HG02884 (cell line): ENCODE data around the gene LAMA2.
"Not testable (repeated sequence)": the region's sequence is repeated elsewhere in the genome, so short reads cannot be mapped to it uniquely, and the experiment has no call there.

Experiments
- ATAC-seq: cut with Tn5 transposase; IDR thresholded peaks from one replicate; pipeline ENCODE4 v1.9.1; 2021; ENCODE audit warnings: mild to moderate bottlenecking, moderate library complexity; ENCODE audit not compliant: unreplicated experiment

LAMA2 gene

DNA sequence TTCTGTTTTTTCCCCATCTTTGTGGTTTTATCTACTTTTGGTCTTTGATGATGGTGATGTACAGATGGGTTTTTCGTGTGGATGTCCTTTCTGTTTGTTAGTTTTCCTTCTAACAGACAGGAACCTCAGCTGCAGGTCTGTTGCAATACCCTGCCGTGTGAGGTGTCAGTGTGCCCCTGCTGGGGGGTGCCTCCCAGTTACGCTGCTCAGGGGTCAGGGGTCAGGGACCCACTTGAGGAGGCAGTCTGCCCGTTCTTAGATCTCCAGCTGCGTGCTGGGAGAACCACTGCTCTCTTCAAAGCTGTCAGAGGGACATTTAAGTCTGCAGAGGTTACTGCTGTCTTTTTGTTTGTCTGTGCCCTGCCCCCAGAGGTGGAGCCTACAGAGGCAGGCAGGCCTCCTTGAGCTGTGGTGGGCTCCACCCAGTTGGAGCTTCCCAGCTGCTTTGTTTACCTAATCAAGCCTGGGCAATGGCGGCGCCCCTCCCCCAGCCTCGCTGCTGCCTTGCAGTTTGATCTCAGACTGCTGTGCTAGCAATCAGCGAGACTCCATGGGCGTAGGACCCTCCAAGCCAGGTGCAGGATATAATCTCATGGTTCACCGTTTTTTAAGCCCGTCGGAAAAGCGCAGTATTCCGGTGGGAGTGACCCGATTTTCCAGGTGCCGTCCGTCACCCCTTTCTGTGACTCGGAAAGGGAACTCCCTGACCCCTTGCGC is 289.5 kb downstream of the LAMA2 start:
- not testable (repeated sequence) for ATAC-seq

DNA sequence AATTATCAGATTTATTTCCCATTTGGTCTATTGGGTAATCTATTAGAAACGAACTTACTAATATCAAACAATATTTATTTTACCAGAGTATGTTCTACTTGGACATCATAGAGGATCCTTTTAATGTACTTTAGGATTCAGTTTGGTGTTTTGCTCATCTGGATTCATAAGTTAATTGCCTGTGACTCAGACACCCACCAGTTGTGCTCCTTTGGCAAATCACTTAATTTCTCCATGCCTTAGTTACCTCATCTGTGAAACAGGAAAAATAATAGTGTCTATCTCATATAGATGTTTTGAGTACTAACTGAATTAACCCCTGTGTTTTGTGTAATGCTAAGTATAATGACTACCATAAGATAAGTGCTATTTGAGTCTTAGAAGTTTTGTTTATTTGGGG is 292.1 kb downstream of the LAMA2 start:
- ATAC-seq, result no peak

- no peak for ATAC-seq
Observed at GRCh38 chr6:129177801-129178200, 294.9 kb downstream of the LAMA2 start.

DNA sequence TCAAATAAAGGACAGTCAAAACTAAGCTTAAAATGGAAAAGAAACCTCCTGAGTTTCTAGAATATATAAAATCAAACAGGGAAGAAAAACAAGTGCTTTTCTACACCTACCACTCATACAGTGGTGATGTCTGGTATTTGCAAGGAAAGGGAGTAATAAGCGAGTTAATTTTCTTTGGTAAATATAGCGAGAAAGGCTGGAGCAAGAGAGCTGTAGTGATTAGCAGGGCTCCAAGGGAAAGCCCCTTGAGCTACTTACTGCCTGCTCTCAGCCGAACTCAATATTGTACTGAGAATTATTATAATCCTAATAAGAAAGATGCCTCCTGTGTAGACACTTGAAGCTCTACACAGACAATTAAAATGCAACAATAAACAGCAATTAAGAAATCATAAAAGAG is 296.3 kb downstream of the LAMA2 start:
- ATAC-seq, result no peak

DNA sequence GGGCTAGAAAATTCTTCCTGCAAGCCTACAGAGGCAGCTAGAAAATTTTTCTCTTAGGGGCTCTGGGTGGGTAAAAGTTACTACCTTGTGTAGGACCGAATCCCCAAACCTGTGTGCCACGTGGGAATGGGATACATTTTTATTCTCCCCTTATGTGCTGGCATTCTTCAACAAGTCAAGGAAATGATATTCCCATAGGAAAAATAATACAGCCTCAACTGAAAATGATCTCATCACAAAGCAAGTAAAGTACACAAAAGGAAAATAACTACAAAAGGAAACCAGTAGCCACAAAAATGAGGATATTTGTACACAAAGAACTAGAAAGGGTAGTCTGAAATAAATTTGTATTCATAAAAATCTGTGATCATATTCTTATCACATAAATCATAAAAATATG is 298.1 kb downstream of the LAMA2 start:
- no peak for ATAC-seq

DNA sequence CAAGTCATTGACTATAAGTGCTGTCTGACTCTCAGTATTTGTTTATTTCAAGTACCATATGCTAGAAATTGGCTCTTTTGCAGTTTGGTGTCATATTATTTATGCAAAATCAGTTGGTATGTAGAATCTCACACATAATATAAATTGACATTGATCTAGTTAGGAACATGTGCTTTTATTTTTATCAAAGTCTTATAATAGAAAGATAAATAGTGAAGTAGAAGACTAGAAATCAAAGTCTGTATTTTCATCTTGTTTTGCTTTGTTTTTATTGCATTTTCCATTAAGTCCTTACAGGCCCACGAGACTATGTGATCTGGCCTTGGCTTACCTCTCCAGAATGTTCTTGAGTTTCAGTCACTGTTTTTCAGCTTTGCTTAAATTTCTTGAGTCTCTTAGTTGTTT is 300.3 kb downstream of the LAMA2 start:
- ATAC-seq, result no peak

DNA sequence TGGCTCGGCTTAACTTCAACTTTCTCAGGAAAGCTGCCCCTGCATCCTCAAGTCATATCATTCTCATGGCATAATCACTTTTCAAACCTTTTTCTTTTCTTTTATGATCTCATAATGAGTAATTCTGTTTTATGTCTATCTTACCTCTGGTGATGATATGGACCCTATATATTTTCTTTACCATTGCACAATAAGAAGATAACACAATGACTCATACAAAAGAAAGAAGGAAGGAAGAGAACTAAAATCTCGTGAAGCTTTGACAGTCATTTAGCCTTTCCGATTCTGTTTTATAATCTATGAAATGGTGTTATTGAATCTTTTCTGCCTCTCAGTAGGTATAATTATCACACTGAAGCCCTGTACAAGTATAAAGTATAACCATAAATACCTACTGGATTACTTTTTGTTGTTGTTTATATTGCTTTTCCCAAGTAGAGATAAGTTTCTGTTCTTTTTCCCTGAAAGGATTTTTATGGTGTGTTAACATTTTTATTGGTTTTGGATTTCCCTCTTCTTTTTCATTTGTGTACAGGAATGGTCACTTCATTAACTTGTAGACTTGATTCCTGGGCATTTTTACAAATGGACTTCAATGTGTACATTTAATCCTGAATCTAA is 300.9 kb downstream of the LAMA2 start:
- no peak for ATAC-seq

DNA sequence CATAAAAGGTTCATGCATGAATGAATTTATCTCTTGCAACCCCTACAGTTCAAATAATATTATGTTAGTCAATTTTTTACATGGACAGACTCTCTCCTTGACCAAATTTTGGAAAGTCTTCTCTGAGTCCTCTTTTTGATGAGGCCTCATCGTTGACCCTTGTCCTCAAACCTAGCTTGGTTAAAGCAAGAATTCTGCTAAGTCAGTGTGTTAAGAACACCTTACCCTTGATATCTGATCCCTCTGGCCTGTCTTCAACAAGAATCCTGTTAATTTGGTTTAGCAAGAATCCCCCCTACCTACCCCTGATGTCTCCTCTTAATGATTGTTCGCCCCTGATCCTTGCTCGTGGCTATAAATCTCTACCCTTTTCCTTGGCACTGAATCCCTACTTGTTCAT is 301.4 kb downstream of the LAMA2 start:
- no peak for ATAC-seq

- ATAC-seq, result no peak
Observed at GRCh38 chr6:129184808-129185366, 301.9 kb downstream of the LAMA2 start.

DNA sequence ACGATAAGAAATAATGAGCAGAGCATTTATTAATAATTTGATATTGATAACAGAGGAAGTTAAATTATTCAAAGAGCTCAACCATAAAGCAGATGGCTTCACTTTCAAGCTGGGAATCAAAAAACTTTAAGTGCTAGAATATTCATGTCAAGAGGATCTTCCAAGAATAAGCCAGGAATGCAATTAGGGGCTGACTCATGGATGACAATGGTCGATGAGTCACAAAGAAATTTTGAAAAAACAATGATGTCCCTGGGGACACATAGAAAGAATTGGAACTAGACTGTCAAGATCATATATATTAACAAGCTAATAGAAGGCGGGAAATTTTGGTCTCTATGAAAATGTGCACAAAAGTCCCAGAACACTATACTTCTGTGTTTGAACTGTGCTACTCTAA is 304.1 kb downstream of the LAMA2 start:
- no peak for ATAC-seq

DNA sequence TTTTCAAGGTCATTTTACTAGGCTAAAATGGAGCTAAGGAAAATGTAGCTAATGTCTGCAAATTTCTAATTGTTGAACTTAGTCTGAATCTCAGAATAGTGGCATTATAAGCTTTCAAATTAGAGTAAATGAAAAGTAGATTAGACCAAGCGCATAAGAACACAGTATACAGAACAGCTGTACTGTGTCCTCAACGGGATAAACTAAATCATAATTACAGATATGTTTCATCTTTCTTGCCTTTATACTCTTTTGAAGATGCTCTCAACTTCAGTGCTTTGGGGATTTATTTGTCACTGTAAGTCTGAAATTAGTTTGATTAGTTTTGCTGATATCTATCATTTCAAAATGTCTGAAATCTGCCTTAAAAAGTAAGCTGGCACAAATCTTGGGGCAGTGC is 305.4 kb downstream of the LAMA2 start:
- no peak for ATAC-seq

- no peak for ATAC-seq
Observed at GRCh38 chr6:129188795-129189194, 305.9 kb downstream of the LAMA2 start.

DNA sequence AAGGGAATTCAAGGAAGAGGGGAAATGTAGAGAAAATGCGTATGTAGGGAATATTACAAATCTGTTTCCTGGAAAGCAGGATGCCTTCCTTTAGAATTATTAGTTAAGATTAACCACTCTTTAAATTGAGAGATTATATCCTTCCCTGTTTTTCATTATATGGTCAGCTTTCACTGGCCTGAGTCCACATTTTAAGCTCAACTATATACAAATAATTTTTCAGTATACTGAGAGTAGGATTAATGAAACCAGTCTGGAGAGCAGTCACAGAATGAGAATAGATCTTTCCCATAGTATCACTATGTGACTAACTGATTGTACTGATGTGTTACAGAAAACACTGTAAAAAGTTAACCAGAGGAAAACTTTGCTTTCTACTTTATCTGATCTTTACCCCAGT is 306.3 kb downstream of the LAMA2 start:
- no peak for ATAC-seq

DNA sequence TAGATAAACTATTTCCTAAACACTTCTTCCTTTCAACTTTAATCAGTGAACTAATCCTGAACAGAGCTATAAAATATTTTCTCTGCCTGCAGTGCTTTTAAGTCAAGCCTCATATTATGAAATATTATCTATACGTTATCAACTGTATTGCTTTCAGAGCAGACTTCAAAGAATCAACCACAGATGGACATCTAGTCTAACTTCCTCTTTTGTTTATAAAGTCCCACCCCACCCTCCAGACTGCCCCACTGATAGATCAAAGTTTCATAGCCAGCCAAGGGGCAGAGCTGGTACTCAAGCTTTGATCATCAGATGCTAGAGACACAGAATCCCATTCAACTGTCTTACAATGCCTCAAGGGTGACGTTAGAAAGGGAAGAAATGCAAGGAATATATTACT is 308.3 kb downstream of the LAMA2 start:
- ATAC-seq, result no peak

GRCh38 chr6:129192458-129192989 is 309.6 kb downstream of the LAMA2 start:
- ATAC-seq, result no peak

DNA sequence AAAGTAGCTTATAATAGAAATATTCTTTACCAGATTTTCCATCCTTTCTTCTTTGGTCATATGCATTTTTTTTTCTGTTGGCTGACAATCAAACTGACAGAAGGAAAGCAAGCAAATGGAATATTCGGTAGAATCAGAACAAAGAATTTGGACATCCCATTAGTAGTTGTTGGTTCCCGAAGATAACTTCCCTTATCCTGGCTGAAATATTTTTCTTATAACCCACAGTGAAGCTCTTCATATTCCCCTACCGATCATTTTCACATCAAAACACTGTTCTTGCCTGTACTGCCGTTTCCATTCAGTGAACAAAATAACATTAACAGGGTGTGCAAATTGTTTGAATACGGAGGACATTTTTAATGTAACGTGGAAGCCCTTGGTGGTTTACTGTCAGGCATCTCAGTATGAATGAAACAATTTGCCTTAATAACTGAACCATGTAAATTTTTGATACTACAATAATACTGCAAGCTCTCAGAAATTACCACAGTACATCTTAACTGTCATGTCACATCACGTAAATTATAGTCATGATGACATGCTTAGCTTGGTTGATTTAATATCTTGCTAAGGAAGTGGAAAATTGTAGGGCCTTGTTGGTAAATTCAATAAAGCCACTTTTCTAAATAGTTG is 311.5 kb downstream of the LAMA2 start:
- no peak for ATAC-seq

DNA sequence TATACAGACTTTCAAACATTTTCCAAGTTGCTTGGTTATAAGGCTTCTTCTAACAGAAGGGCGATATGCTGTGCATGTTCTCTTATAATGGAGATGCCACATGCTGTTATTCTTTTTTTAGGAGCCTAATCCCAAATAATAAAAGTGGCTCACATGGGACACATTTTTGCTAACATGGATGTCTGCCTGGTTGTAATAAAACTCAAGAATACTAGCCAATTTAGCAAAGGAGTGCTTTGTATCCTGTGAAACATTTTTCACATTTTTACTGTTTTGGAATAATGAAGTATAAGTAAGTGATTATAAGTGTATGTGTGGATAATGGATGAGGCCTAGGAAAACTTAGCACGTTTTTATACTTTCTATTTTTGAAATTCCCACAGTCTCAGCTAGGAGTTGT is 312.2 kb downstream of the LAMA2 start:
- ATAC-seq, result no peak

DNA sequence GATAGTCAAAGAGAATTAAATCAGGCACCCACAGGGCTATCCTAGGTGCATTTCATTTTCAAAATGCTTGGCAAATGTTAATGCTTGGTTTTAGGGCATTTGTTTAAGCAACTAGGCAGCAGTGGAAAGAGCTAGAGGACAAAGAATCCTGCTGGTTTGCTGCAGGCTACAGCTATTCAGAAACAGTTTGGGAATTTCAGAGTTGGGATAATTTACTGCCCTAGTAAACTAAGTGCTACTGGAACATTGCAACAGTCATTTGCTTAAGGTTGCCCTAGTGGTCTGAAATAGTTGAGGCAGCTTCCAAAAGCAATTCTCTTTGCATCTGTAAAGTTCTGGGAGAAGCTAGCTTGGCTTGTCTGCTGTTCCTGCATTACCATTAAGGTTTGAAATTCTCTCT is 312.7 kb downstream of the LAMA2 start:
- ATAC-seq, result no peak

DNA sequence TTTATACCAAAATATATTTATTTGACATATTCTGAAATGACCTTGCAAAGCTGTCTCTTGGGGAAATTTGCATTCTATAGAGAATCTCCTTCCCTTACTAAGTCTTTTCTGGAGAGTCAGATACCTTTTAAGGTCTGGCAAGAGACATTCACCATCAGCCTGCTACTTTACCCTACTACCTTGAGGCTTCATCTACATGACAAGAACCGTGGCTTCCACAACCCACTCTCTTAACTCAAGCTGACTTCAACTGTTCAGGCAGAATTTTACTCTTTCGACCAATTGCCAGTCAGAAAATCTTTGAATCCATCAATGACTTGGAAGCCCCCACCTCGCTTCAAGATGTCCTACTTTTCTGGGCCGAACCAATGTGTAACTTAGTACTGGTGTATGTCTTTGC is 314.2 kb downstream of the LAMA2 start:
- no peak for ATAC-seq

DNA sequence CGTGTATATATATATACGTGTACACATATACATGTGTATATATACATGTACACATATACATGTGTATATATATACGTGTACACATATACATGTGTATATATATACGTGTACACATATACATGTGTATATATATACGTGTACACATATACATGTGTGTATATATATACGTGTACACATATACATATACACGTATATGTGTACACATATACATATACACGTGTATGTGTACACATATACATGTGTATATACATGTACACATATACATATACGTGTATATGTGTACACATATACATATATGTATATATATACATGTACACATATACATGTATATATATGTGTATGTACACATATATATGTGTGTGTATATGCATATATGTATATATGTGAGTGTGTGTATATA is 317.2 kb downstream of the LAMA2 start:
- ATAC-seq, result no peak

GRCh38 chr6:129203190-129203900 is 320.4 kb downstream of the LAMA2 start:
- ATAC-seq, result no peak
